ENCODE data around the gene INSC.

DNA sequence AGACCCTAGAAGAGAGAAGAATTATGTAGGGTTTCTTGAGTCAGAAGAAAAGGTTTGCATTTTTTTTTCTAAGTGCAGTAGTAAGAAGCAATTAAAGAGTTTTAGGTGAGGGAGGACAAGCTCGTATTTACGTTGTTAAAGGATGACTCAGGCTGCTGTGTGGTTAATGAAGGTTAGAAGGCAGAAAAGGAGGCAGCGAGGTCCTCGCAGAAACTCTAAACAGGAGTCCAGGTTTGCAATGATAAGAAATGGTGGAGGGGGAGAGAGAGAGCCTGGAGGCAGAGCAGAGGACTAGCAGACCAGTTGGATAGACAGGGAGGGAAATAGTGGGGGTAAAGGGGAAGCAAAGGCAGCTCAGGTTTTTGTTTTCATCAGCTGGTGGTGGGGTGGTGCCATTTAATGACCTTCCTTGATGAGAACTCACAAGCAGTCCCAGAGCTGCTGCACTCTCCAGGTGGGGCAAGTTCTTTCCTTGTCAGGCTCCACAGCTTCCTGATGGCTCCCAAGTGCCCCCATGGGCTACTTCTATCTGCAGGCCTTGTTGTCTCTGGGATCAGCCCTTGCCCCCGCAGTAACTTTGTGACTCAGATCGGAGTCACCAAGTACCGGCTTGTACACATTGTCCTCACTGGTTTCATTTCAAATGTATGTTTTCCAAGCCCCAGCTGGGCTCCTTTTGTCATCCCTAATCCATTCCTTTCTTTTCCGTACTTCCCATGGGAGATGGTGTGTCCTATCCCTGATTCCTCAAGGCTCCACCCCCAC is 8.3 kb upstream of the INSC start:
- TF ChIP-seq HNRNPLL (IDR thresholded peaks at IDR 0.05; ENCODE audit: low read depth, low read length, poor library complexity, severe bottlenecking) (no peak), GABPB1 (CRISPR knock-in tag; IDR thresholded peaks at IDR 0.05) (no peak), NFRKB (IDR thresholded peaks at IDR 0.05; ENCODE audit: low read depth) (no peak), TEAD4 (IDR thresholded peaks at IDR 0.05; ENCODE audit: low read length) (no peak), TEAD4 (CRISPR knock-in tag; IDR thresholded peaks at IDR 0.05; ENCODE audit: borderline replicate concordance) (no peak), ZNF384 (IDR thresholded peaks at IDR 0.05; ENCODE audit: low read depth, low read length) (no peak), SMAD1 (IDR thresholded peaks at IDR 0.05; ENCODE audit: low read depth, low read length, partially characterized antibody) (no peak)
- TF ChIP-seq, protein P1, sequence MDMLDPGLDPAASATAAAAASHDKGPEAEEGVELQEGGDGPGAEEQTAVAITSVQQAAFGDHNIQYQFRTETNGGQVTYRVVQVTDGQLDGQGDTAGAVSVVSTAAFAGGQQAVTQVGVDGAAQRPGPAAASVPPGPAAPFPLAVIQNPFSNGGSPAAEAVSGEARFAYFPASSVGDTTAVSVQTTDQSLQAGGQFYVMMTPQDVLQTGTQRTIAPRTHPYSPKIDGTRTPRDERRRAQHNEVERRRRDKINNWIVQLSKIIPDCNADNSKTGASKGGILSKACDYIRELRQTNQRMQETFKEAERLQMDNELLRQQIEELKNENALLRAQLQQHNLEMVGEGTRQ (CRISPR knock-in tag; IDR thresholded peaks at IDR 0.05): no peak
- TF ChIP-seq, protein P2, sequence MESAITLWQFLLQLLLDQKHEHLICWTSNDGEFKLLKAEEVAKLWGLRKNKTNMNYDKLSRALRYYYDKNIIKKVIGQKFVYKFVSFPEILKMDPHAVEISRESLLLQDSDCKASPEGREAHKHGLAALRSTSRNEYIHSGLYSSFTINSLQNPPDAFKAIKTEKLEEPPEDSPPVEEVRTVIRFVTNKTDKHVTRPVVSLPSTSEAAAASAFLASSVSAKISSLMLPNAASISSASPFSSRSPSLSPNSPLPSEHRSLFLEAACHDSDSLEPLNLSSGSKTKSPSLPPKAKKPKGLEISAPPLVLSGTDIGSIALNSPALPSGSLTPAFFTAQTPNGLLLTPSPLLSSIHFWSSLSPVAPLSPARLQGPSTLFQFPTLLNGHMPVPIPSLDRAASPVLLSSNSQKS (CRISPR knock-in tag; IDR thresholded peaks at IDR 0.05): no peak
- TF ChIP-seq, protein P3, sequence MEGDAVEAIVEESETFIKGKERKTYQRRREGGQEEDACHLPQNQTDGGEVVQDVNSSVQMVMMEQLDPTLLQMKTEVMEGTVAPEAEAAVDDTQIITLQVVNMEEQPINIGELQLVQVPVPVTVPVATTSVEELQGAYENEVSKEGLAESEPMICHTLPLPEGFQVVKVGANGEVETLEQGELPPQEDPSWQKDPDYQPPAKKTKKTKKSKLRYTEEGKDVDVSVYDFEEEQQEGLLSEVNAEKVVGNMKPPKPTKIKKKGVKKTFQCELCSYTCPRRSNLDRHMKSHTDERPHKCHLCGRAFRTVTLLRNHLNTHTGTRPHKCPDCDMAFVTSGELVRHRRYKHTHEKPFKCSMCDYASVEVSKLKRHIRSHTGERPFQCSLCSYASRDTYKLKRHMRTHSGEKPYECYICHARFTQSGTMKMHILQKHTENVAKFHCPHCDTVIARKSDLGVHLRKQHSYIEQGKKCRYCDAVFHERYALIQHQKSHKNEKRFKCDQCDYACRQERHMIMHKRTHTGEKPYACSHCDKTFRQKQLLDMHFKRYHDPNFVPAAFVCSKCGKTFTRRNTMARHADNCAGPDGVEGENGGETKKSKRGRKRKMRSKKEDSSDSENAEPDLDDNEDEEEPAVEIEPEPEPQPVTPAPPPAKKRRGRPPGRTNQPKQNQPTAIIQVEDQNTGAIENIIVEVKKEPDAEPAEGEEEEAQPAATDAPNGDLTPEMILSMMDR (IDR thresholded peaks at IDR 0.05 in 2 of 3, conservative IDR thresholded peaks at IDR 0.05 in 1 of 3; ENCODE audit: insufficient read depth in 2 of 3, low read depth in 1 of 3, low read length in 3 of 3): no peak
